HG02943 (cell line): ENCODE data around the gene BCL3.

ENCODE experiments used
- ATAC-seq: cut with Tn5 transposase; IDR thresholded peaks from one replicate; pipeline ENCODE4 v1.9.1; 2021; ENCODE audit warnings: mild to moderate bottlenecking, low read depth, moderate library complexity; ENCODE audit not compliant: unreplicated experiment

The BCL3 gene

GRCh38 chr19:44740351-44740824, 8.1 kb upstream of the BCL3 start:
- ATAC-seq, result no peak

DNA sequence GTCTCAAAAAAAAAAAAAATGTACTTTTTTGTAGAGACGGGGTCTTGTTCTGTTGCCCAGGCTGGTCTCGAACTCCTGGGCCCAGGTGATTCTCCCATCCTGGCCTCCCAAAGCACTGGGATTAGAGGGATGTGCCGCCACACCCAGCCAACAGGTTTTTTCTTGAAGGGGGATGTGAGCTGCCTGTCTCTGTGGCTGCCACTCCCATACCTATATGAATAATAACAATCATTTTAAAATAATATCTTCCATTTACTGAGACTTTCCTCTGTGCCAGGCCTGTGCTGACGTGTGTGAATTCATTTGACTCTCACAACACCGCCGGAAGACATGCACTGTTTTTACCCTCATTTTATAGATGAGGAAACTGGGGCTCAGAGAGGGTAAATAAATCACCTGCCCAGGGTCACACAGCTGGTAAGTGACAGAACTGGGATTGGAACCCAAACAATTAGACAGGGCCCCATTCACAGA, 7.2 kb upstream of the BCL3 start:
- no peak for ATAC-seq

DNA sequence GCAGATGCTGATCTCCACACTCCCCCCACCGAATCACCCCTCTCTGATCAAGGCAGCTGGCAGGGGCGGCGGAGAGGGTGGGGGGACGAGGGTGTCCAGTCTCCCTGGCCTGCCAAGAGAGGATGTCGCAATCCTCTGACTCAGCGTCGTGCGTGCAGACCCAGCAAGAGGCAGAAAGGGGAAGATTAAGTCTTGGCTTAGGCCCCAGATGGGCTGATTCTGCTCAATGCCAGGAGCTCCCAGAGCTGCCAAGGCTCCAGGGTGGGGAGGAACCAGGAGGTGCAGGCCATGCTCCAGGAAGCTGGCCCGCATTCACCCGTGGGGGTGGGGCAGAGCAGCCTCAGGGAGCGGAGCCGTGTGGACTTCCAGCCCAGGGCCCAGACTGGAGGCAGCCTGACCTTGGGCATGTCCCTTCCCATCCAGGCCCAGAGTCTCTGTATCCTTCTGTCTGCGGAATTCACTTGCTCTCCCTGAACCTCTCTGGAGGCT, 6.6 kb upstream of the BCL3 start:
- no peak for ATAC-seq

DNA sequence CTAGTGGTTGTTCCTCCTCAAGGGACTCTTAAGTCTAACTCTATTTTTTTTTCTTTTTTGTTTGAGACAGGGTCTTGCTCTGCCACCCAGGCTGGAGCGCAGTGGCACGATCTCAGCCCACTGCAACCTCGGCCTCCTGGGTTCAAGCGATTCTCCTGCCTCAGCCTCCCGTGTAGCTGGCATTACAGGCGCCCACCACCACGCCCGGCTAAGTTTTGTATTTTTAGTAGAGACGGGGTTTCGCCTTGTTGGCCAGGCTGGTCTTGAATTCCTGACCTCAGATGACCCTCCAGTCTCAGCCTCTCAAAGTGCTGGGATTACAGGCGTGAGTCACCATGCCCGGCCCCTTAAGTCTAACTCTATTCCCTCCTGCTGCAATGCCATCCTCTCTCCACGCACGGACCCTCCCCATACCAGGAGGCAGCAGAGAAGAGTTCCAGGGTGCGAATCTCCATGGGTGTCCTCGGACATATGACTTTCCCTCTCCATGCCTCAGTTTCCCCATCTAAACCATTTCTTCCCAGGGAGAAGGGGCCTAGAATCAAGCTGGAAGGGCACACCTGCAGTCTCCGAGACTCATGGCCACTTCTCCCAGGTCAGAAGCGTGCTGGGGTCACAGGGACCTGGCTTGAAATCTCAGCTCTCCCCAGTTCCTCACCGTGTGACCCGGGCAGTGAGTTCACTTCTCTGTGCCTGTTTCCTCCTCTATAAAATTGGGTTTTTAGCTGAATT, 6.0 kb upstream of the BCL3 start:
- no peak for ATAC-seq

GRCh38 chr19:44744871-44745332, 3.6 kb upstream of the BCL3 start:
- no peak for ATAC-seq

GRCh38 chr19:44745341-44745831, 3.1 kb upstream of the BCL3 start:
- no peak for ATAC-seq

GRCh38 chr19:44745887-44746600, 2.5 kb upstream of the BCL3 start:
- no peak for ATAC-seq

GRCh38 chr19:44746616-44746945, 1.9 kb upstream of the BCL3 start:
- ATAC-seq, result no peak

DNA sequence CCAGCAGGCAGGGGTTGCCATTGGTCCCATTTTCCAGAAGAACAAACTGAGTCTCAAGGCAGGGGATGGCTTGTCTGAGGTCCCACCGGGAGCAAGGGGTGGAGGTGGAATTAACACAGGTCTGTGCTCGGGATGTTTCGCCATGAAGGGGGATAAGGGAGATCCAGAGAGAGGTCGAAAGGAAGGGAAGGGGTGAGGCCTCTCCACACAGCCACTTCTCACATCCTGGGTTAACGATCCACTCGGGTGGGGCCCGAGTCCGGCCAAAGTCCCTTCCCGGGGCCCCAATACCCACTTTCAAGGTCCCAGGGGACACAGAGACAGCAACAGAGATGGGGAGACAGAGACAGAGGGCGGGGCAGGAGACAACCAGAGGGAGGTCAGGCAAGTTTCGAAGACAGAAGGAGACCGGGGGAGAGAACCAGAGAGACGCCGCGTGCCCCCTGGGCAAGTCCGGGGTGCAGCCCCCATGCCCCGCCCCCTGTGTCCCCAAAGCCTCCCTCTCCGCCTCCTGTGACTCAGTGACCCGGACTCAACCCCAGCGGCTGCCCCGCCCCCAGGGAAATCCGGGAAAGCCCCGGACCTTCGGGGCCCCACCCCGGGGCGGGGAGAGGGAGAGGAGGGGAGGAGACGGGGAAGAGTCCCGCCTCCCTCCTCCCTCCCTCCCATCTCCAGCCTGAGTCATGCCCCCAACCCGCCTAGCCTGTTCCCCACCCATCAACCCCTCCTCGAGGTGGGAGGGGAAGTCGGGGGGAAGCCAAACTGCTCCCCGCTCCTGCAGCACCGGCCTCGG, 1.4 kb upstream of the BCL3 start:
- ATAC-seq, result no peak

DNA sequence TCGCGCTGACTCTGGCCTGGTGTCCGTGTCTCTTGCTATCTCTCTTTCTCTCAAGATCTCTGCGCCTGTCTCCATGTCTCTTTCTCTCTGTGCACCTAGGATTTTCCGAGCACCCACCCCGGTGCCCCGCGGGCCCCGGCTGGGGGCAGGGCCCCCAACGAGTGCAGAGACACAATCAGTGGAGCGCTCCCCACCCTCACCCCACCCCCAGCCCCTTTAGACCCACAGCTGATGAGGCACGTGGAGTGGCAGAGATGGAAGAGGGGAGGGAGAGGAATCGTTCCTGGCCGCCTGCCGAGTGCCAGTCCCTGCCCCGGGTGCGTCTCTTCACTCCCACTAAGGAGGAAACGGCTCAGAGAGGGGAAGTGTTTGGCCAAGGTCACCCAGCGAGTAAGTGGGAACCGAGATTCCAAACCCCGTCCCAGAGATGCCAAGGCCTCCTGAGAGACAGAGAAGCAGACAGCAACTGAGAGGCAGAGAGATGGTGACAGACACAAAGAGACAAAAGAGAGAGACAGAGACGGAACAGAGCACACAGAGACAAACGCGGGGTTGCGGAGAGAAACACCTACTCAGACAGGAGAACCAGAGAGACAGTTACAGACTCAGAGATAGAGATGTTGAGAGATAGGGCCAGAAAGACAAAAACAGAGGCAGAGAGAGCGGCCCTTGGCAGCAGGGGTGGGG, 626 bp upstream of the BCL3 start:
- peak; percentile 1 for ATAC-seq

GRCh38 chr19:44749292-44749691, 784 bp downstream of the BCL3 start:
- ATAC-seq, result no peak

GRCh38 chr19:44749994-44750393, 1.5 kb downstream of the BCL3 start:
- ATAC-seq, result no peak

- no peak for ATAC-seq
These were observed 3.8 kb downstream of the BCL3 start for GRCh38 chr19:44752123-44752815.

DNA sequence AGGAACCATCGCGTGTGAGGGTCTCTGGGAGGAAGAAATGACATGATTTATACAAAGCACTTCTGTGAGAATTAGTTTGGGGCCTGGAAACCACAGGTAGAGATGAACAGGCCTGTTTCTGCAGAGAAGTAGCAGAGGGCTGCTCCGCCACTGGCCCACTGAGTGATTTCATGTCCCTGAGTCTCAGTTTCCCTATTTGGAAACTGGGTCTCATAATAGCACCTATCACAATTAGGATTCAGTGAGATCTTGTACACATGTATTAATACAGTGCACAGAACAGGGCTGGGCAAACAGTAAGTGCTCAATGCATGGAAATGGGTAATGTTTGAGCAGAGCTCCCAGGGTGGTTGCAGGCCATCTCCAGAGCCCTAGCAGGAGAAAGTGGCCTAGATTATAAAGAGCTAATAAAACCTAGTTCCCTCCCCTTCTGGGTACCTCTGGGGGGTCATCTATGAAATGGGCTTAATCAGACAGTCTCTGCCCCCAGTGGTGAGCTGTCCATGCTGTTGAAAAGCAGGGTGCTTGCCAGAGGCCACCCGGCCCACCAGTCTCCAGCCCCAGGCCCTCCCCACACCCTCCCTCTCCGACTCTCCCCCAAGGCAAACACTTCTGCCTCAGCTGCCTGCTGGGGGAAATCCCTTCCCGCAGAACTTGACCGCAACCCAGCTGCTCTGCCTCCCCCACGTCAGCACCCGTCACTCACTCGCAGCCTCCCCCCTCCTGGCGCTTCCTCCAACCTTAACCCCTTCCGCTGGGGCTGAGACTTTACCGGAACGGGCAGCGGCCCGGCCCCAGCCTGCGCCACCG, 4.5 kb downstream of the BCL3 start:
- ATAC-seq, result peak; percentile 62

DNA sequence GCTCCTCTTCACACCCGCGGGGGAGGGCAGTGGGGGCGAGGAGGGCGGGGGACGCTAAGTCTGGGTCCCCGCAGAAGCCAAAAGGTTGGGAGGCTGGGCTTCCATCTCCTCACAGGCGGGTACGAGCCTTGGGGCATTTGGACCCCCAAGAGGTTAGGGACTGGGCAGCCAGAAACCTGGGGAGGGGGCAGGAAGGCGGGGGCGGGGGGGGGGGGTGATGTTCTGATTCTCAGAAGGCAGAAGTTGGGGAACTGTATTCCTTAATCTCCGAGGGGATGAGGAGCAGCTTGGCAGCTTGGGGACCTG, 5.1 kb downstream of the BCL3 start:
- ATAC-seq, result no peak

DNA sequence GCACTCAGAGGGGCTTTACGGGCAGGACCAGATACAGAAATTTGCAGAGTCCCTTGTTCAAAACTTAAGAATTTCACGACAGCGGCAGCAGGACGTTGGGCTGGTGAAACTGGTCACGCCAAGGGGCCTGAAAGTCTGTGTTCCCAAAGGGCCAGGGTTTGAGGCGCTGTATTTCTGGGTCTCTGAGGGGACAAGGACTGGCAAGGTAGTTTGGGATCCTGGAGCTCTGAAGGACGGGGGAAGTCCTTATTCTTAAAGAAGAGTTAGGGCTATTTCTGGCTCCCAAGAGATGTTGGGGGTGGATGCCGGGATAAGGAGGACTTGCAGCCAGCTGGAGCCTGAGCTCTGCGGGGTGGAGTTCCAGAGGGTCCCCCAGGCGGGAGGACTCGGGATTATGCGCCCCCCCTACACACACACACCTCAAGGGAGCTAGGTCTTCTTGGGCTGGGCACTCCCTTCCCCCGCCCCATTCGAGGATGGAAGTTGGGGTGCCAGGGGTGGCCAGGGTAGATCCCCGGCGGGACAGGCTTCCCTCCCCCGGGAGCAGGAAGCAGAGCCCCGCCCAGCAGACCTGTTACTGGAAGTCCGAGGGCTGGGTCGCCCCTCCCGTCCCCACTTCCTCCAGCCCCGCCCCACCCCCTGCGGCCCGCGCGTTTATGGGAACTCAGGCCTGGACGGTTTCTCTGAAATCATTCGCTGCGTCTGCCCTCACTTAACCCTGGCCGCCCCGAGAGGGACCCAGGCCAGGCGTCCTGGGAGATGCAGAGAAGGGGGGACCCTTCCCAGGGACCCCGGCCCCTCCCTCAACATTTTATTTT, 5.6 kb downstream of the BCL3 start:
- peak; percentile 33 for ATAC-seq

DNA sequence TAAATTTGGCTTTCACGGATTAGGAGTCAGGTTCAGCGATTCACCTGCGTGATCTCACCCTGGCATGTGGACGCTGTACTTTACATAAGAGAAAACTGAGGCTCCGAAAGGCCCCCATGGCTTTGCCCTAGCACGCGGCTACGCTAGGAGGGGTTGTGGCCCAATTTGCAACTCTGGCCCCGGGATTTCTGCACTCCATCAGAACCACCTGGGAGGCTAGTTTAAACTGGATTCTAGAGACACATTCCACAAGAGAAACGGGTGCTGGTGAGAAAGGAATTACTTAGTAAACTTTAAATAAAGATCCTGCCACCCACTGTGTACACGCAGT, 6.2 kb downstream of the BCL3 start:
- ATAC-seq, result no peak

DNA sequence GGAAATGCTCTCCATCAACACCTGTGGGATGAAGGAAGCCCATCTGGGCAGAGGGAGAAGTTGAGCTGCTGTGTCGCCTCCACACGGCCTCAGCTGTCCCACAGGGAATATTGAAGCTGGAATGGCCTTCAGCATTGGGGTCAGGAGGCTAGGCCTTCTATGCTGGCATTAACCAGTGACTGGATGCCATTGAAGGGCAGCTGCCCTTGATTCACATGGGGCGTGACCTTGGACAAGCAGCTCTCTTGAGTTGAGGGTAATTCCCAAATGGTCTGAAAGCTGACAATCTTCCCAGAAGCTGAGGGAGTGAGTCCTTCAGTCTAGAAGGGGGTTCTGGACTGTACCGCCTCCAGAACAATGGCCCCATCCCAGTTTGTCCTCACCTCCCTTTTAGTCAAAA, 6.7 kb downstream of the BCL3 start:
- no peak for ATAC-seq
